Subcutaneous adipose tissue (tissue), 4 donors: ENCODE results near the gene TRMU. TPM values are rescaled to one million over a fixed set of nuclear protein-coding genes. Genes with fewer than 3 reads are reported as not detected.

Experiments
- CTCF ChIP-seq: fragments of 450-650 bp; IDR thresholded peaks from one replicate; pipeline ENCODE4 v1.5.1; 2016; ENCODE audit warnings: low read depth, mild to moderate bottlenecking, control low read depth, antibody characterized with exemption, moderate library complexity
- total RNA-seq, 4 donors: library from RNA; depleted of rRNA; stranded (reverse); fragments of >200 nt; gene quantifications; one replicate each; pipeline ENCODE4 v1.1.0, GENCODE V29; 2016

The TRMU gene
- total RNA-seq, 4 donors from 2014 or later: 28.7 to 49.0 (median 31.3) TPM

GRCh38 chr22:46402505-46402904 is 67.0 kb downstream of the TRMU start:
- TF ChIP-seq CTCF: no peak

- TF ChIP-seq CTCF: no peak
Measured at GRCh38 chr22:46405901-46406300, 70.4 kb downstream of the TRMU start.

- TF ChIP-seq CTCF: no peak
Measured at GRCh38 chr22:46406349-46406748, 70.8 kb downstream of the TRMU start.

- no peak for TF ChIP-seq CTCF
Measured at GRCh38 chr22:46406791-46407190, 71.3 kb downstream of the TRMU start.

Other genes starting within 250 kb of the TRMU start
- gene PPARA, start 185.2 kb upstream of the TRMU start, total RNA-seq: 10 to 100 TPM; 23.5 to 51.0 (median 36.0) TPM
- 10 to 100 TPM in 1 of 4 donors, 1 to 10 TPM in 3; 3.4 to 13.6 (median 9.2) TPM for gene CDPF1, start 85.4 kb upstream of the TRMU start, total RNA-seq
- gene PKDREJ, start 72.4 kb upstream of the TRMU start, total RNA-seq: under 1 TPM in 2 of 4 donors, not detected in 2; 0.16 to 0.22 TPM
- 100 to 1,000 TPM in 2 of 4 donors, 10 to 100 TPM in 2; 63.7 to 285 (median 88.5) TPM for gene TTC38, start 67.7 kb upstream of the TRMU start, total RNA-seq
- gene GTSE1, start 38.8 kb upstream of the TRMU start, total RNA-seq: 1 to 10 TPM in 2 of 4 donors, not detected in 2; 1.1 to 1.4 TPM
- 1 to 10 TPM in 3 of 4 donors, under 1 TPM in 1; 0.16 to 5.6 (median 1.5) TPM for gene CELSR1, start 201.9 kb downstream of the TRMU start, total RNA-seq